ENCODE data around the gene NCR2. TPM values are rescaled to one million over a fixed set of nuclear protein-coding genes. Genes with fewer than 3 reads are reported as not detected.

Gene NCR2
- total RNA-seq, 2 experiments from 2014 or later, result 0.64 to 1.4 TPM

- no peak overlapping the region for H3K27ac Mint-ChIP-seq
- peaks cover 21% of the 10 kb centered on the region for H3K4me1 Mint-ChIP-seq
- H3K27me3 Mint-ChIP-seq, result peaks cover 58% of the 10 kb centered on the region
- CTCF ChIA-PET, result interaction anchor here (0.9 to 1.9 kb wide), 3 partner anchors 9 to 195 kb away, joined by 3 to 16 read pairs (median 3); no protein-coding TSS in a partner anchor
- no peak for ATAC-seq
- no peak overlapping the region for H3K4me3 Mint-ChIP-seq
- DNase-seq, result no peak
- H3K9me3 Mint-ChIP-seq (ENCODE audit: low read depth), result no peaks in the 10 kb centered on the region
- no peaks in the 10 kb centered on the region for H3K36me3 Mint-ChIP-seq
Observed at GRCh38 chr6:41315203-41315602, 20.2 kb upstream of the NCR2 start.

DNA sequence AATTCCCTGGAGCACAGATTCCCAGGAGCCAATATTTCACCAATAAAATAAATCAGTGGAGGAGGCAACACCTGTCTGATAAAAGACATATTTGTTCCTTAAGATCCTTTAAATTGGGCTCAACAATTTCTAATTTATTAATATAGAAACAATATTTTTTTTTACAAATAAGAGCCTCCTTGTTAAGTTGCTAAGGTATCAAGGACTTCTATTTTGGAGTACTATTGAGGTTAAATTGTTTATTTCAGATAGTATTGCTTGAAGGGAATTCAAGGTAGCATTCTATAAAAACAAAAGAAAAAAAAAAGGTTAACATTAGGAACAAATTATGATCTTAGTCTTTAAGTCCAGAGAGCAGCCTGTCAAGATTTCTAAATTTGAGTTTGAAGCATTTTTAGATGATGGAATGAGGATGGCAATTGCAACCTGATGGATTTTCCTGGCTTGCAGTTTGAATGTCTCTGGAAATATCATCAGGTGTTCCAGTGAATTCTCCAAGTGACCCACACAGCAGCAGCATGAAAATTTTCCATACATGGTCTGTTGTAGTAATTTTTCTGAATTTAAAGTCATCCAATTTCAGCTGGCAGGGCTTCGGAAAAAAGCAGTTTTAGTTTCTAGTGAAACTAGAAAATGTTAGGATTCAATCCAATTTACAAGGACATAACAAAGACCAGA, 19.3 kb upstream of the NCR2 start:
- Mint-ChIP-seq H3K27ac (no peak overlapping the region), H3K4me1 (peaks cover 21% of the 10 kb centered on the region), H3K9me3 (ENCODE audit: low read depth) (no peaks in the 10 kb centered on the region), H3K27me3 (peaks cover 58% of the 10 kb centered on the region), H3K4me3 (no peak overlapping the region), H3K36me3 (no peaks in the 10 kb centered on the region)
- ATAC-seq, result no peak
- CTCF ChIA-PET, result interaction anchor here (1.0 to 1.9 kb wide), 2 partner anchors 10 to 196 kb away, joined by 3 to 16 read pairs; no protein-coding TSS in a partner anchor
- DNase-seq, result no peak

GRCh38 chr6:41318261-41318653, 17.2 kb upstream of the NCR2 start:
- CTCF ChIA-PET, result interaction anchor here (0.8 to 8.1 kb wide), 12 partner anchors 9 to 285 kb away, joined by 3 to 104 read pairs (median 4); partner anchors contain the start of genes NCR2, NFYA and OARD1
- peaks cover 21% of the 10 kb centered on the region for H3K4me1 Mint-ChIP-seq
- peaks cover 43% of the 10 kb centered on the region for H3K27me3 Mint-ChIP-seq
- no peaks in the 10 kb centered on the region for H3K9me3 Mint-ChIP-seq (ENCODE audit: low read depth)
- H3K27ac Mint-ChIP-seq, result no peak overlapping the region
- H3K4me3 Mint-ChIP-seq, result no peak overlapping the region
- H3K36me3 Mint-ChIP-seq, result no peaks in the 10 kb centered on the region
- ATAC-seq (no peak), DNase-seq (no peak)

GRCh38 chr6:41318654-41319565, 16.5 kb upstream of the NCR2 start:
- DNase-seq, result peak; percentile 89
- Mint-ChIP-seq H3K27ac (peak overlapping the region; percentile 79), H3K27me3 (peaks cover 39% of the 10 kb centered on the region), H3K4me3 (peak overlapping the region; percentile 41), H3K9me3 (ENCODE audit: low read depth) (no peaks in the 10 kb centered on the region), H3K4me1 (peaks cover 21% of the 10 kb centered on the region), H3K36me3 (no peaks in the 10 kb centered on the region)
- ATAC-seq, result peak; percentile 98
- CTCF ChIA-PET, result interaction anchor here (0.6 to 8.1 kb wide), 23 partner anchors 9 to 292 kb away, joined by 3 to 104 read pairs (median 4); partner anchors contain the start of genes NCR2, NFYA and OARD1

GRCh38 chr6:41321183-41321582, 14.2 kb upstream of the NCR2 start:
- peaks cover 35% of the 10 kb centered on the region for H3K27me3 Mint-ChIP-seq
- CTCF ChIA-PET, result interaction anchor here (1.6 to 8.1 kb wide), 7 partner anchors 11 to 362 kb away, joined by 4 to 104 read pairs (median 19); partner anchors contain the start of gene NCR2
- no peak overlapping the region for H3K4me3 Mint-ChIP-seq
- peaks cover 21% of the 10 kb centered on the region for H3K4me1 Mint-ChIP-seq
- H3K36me3 Mint-ChIP-seq, result no peaks in the 10 kb centered on the region
- no peak overlapping the region for H3K27ac Mint-ChIP-seq
- H3K9me3 Mint-ChIP-seq (ENCODE audit: low read depth), result no peaks in the 10 kb centered on the region
- DNase-seq, result no peak
- ATAC-seq, result no peak

DNA sequence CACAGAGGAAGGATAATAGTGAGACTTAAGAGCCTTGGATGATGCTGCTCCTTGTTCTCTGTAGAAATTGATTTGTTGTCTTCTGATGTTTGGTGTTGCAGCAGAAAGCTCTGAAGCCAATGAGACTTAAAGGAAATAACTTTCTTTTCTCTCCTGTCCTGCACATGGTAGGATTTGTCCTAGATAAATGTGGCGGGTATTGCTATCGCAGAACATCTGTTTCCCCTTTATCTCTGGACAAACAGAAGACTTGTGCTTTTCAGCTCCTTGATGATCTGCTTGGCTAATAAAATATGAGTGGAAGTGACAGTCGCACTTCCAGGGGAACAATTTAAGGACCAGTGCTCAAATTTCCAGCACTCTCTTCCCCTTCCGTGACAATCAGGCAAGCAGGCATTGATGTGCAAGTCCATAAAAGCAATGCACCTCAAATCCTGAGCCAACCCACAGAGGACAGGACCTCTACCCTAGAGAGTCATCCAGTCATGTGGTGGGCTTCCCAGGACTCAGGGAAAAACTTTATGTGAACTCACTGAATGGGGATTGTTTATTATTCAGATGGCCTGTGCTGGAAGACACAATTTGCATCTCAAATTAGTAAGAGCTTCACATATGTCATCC, 9.9 kb upstream of the NCR2 start:
- Mint-ChIP-seq H3K27ac (no peak overlapping the region), H3K4me1 (no peaks in the 10 kb centered on the region), H3K27me3 (peaks cover 40% of the 10 kb centered on the region), H3K4me3 (no peak overlapping the region), H3K36me3 (no peaks in the 10 kb centered on the region), H3K9me3 (ENCODE audit: low read depth) (no peaks in the 10 kb centered on the region)
- CTCF ChIA-PET, result interaction anchor here (1.8 kb wide), 1 partner anchor 43 kb away, joined by 5 read pairs; no protein-coding TSS in a partner anchor
- ATAC-seq (no peak), DNase-seq (no peak)

GRCh38 chr6:41326092-41326491, 9.3 kb upstream of the NCR2 start:
- H3K27ac Mint-ChIP-seq, result no peak overlapping the region
- H3K27me3 Mint-ChIP-seq, result peaks cover 40% of the 10 kb centered on the region
- no peak for DNase-seq
- H3K36me3 Mint-ChIP-seq, result no peaks in the 10 kb centered on the region
- ATAC-seq, result no peak
- no peaks in the 10 kb centered on the region for H3K4me1 Mint-ChIP-seq
- H3K9me3 Mint-ChIP-seq (ENCODE audit: low read depth), result no peaks in the 10 kb centered on the region
- no peak overlapping the region for H3K4me3 Mint-ChIP-seq
- CTCF ChIA-PET, result interaction anchor here (1.8 kb wide), 1 partner anchor 42 kb away, joined by 5 read pairs; no protein-coding TSS in a partner anchor

GRCh38 chr6:41327177-41327576, 8.2 kb upstream of the NCR2 start:
- DNase-seq (no peak), ATAC-seq (no peak)
- Mint-ChIP-seq H3K27ac (no peak overlapping the region), H3K27me3 (peaks cover 40% of the 10 kb centered on the region), H3K9me3 (ENCODE audit: low read depth) (no peaks in the 10 kb centered on the region), H3K4me1 (peaks cover 10% of the 10 kb centered on the region), H3K36me3 (no peaks in the 10 kb centered on the region), H3K4me3 (no peak overlapping the region)
- CTCF ChIA-PET, result interaction anchor here (1.0 kb wide), 1 partner anchor 21 kb away, joined by 3 read pairs; no protein-coding TSS in a partner anchor

DNA sequence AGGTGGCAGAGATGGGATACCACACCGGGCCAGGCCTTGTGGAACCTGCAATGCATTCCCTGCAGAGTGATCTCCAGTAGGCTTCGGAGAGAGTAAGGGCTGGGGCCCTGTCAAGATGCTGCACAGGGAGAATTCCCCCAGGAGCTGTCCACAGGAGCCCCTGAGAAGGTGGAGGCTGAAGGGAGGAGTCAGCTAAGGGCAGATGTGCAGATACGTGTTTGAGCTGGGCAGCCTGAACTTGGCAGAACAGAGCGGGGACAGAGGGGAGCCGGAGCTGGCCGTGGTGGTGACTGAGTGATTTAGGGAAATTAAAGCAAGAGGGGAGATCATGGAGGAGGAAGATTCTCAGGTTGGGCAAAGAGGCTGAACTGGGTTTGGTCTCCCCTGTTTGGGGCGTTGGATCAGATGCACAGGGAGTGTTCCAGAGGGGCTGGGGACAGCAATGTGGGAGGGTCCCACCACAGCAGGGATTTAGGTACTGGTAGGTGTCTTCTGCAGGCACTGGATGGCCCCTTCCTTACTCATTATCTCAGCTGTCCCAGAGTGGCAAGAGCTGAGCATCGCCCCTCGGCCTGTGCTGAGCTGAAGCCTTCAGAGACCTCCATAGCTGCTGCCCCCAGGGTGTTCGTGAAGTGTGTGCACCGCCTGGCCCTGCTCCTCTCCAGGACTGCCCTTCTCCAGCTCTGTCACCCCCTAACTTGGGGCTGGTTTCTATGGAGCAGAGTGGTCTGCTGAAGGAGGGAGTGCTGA, 3.8 kb upstream of the NCR2 start:
- CTCF ChIA-PET, result interaction anchor here (1.6 to 8.4 kb wide), 5 partner anchors 11 to 37 kb away, joined by 5 to 104 read pairs (median 31); no protein-coding TSS in a partner anchor
- H3K4me1 Mint-ChIP-seq, result peaks cover 54% of the 10 kb centered on the region
- no peaks in the 10 kb centered on the region for H3K9me3 Mint-ChIP-seq (ENCODE audit: low read depth)
- H3K27me3 Mint-ChIP-seq, result peaks cover 20% of the 10 kb centered on the region
- no peak for DNase-seq
- H3K36me3 Mint-ChIP-seq, result no peaks in the 10 kb centered on the region
- no peak overlapping the region for H3K4me3 Mint-ChIP-seq
- ATAC-seq, result no peak
- H3K27ac Mint-ChIP-seq, result peak overlapping the region; percentile 88

GRCh38 chr6:41332241-41332640, 3.2 kb upstream of the NCR2 start:
- peaks cover 14% of the 10 kb centered on the region for H3K27me3 Mint-ChIP-seq
- no peaks in the 10 kb centered on the region for H3K36me3 Mint-ChIP-seq
- H3K4me3 Mint-ChIP-seq, result no peak overlapping the region
- CTCF ChIA-PET, result interaction anchor here (1.4 to 8.4 kb wide), 7 partner anchors 12 to 93 kb away, joined by 3 to 104 read pairs (median 31); no protein-coding TSS in a partner anchor
- DNase-seq, result no peak
- peak overlapping the region; percentile 88 for H3K27ac Mint-ChIP-seq
- no peaks in the 10 kb centered on the region for H3K9me3 Mint-ChIP-seq (ENCODE audit: low read depth)
- H3K4me1 Mint-ChIP-seq, result peaks cover 58% of the 10 kb centered on the region
- ATAC-seq, result no peak

GRCh38 chr6:41332842-41333736, 2.3 kb upstream of the NCR2 start:
- DNase-seq (no peak), ATAC-seq (no peak)
- peak overlapping the region; percentile 88 for H3K27ac Mint-ChIP-seq
- CTCF ChIA-PET, result interaction anchor here (0.8 to 8.4 kb wide), 13 partner anchors 11 to 350 kb away, joined by 3 to 104 read pairs (median 8); no protein-coding TSS in a partner anchor
- H3K9me3 Mint-ChIP-seq (ENCODE audit: low read depth), result no peaks in the 10 kb centered on the region
- peaks cover 6% of the 10 kb centered on the region for H3K27me3 Mint-ChIP-seq
- peaks cover 59% of the 10 kb centered on the region for H3K4me1 Mint-ChIP-seq
- H3K4me3 Mint-ChIP-seq, result peak overlapping the region; percentile 2
- H3K36me3 Mint-ChIP-seq, result no peaks in the 10 kb centered on the region
